HG02678 (cell line): ENCODE measurements around the gene FREY1.
"Not testable (repeated sequence)": the region's sequence is repeated elsewhere in the genome, so short reads cannot be mapped to it uniquely, and the experiment has no call there.

ENCODE experiments used
- ATAC-seq: cut with Tn5 transposase; IDR thresholded peaks from one replicate; pipeline ENCODE4 v1.9.1; 2021; ENCODE audit warnings: mild to moderate bottlenecking, moderate library complexity; ENCODE audit not compliant: unreplicated experiment

Gene FREY1

DNA sequence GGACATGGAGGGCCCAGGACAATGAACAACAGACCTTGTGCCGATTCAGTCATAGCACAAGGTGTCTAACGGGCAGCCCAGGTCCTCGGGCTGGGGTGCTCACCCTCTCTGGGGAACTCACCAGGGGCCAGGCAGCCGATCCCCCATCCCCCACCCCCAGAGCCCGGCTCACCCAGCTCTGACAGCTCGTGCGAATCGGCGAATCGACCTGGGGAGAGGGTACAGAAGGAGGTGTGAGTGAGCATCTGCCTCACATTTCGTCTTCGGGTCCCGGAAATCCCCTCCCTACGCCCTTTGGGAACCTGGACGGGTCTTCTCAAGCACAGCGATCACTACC lies 10.2 kb upstream of the FREY1 start:
- no peak for ATAC-seq

DNA sequence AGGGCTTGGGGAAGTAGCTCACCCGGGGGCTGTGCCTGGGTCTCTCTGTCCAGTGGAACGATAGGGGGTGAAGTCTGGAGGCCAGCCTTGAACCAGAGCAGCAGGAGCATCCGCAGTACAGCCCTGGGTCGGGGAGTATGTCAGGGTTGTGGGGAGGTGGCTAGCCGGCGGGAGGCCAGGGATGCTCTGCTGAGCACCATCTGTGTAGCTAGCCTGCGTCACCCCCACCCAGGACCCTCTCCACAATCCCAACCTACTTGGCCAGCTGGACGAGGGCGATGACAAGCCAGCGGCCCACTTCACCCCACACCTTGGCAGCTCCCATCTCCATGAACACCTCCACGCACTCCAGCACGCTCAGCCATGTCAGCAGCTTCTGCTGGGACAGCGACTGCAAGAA lies 8.4 kb upstream of the FREY1 start:
- ATAC-seq = no peak

DNA sequence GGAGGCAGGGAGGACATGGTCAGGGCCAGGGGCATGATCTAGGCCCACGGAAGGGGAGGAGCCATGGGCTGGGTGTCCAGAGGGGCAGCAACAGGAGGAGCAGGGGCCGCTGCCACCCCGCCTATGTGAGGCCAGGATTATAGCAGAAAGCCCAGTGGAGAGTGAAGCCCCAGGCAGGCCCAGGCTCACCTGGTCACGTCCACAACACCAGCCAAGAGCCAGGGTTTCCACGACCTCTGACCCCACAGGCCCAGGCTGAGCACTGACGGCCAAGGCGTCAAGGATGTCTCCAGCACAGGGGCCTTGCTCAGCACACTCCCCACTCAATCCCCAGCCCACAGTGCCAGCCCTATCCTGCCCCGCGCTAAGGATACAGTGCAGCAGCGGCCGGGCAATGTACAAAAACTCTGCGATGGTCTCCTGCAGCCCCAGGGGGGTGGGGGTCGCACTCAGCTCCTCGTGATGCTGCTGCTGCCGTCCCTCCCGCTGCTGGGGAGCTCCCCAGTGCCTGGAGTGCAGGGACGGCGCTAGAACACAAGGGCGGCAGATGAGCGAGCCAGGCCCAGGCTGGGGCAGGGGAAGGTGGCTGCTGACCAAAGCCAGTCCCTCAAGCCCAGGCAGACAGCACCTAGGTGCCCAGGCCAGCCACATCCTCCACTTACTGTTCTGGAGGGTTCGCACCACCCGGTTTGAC lies 7.0 kb upstream of the FREY1 start:
- no peak for ATAC-seq

DNA sequence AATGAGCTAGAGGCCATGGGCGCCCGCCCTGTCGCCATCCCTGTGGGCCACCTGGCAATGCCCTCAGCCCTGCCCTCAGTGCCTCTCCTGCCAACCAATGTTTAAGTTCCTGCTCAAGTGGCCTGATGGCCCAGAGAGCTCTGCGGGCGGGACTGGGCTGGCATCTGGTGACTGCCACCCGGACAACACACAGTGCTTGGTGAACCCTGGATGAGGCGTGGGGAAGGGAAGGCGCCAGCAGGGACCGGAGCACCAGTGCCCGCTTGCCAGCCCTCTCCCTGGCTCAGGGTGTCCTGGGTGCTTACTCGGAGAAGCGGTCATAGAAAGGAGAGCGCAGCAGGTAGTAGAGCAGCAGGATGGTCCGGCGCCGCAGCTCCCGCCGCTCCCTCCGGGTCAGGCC lies 6.4 kb upstream of the FREY1 start:
- ATAC-seq = no peak

DNA sequence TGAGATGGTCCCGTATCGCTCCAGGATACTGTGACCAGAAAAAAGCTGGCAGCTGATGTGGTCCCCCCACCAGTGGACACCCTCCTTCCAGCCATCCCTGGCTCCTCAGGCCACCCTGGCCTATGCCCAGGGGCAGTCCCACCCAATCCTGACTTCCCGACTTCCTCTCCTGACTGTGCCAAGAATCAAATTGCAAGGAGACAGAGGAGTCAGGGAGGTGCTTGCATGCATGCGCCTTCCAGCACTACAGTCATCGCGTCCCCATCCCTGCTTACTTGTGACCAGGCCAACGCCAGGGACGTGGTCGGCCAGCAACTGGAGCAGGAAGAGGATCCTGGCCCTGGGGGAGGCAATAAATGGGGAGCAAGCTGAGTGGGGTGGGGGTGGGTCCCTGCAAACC lies 3.6 kb upstream of the FREY1 start:
- ATAC-seq = no peak

DNA sequence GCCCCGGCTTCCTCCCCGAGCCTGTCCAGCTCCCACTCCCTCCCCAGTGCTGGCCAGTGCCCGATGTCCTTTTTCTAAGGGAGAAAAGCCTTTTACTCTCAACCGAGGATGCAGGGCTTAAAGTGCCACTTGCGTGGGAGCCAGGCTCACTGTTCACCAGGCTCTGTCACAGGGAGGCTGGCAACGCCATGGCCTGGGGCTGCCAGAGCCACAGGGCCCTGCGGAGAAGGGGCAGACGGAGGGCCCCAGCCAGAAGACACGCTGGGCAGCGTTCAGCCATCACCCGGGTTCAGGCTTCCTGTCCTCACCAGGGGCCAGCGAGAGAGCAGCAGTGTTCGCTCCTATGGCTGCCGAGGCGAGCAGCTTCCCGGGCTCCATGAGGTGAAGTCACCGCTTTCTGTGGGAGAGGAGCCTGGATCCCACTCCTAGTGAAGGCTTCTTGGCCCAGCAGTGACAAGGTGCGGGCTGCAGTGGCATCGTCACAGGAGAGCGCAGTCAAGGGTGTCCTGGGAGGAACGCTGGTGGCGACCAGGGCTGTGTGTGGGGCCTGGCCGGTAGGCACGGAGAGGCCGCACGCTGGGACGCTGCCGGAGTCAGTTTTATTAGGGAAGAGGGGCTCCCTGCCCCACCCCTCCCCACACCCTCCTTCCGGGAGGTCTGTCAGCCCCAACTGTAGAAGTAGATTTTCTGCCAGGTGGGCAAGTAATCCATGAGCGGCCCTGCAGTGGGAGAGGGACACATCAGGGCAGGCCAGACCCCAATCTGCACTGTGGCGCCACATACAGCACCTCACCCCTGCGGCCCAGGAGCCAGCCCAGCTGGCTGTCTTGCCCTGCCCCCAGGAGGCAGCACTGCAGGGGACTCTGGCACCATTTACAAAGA lies 2.8 kb upstream of the FREY1 start:
- ATAC-seq = no peak

DNA sequence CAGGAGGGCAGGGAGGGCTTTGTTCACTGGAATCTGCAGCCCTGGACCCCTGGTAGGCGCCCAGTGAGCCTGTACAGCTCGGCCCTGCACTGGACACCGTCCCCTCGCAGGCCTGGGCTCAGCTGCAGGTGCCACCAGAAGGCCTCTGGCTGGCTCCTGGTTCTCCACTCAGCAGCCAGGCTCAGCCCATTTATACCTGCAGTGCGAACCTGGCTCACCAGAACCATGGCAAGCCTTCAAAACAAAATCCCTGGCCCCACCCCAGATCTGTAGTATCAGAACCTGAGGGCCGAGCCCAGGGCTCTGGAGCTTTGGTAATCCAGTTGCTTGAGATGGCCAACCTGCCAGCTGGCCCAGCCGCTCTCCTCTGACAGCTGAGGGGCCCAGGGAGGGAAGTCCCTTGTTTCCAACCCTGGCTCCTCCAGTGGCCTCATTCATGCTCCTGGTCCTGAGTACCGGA lies 870 bp upstream of the FREY1 start:
- no peak for ATAC-seq

DNA sequence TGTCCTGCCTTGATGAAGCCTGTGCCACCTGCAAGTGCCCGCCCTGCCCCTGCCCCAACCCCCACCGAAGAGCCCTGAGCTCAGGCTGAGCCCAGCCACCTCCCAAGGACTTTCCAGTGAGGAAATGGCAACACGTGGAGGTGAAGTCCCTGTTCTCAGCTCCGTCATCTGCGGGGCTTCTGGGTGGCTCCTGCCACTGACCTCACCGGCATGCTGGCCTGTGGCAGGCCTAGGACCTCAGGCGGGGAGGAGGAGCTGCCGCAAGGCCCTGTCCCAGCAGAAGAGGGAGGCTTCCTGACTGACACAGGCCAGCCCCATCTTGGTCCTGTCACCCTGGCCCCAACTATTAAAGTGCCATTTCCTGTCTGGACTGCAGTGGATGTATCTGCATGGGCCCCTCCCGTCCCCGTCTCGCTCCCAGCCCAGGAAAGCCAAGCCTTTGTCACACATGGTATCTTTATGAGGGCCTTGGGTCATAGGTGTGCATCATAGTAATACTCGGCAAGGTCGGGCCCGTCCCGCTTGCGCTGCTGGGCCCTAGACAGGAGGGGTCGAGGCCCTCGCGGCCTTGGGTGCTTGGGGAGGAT lies 882 bp downstream of the FREY1 start:
- ATAC-seq = no peak

DNA sequence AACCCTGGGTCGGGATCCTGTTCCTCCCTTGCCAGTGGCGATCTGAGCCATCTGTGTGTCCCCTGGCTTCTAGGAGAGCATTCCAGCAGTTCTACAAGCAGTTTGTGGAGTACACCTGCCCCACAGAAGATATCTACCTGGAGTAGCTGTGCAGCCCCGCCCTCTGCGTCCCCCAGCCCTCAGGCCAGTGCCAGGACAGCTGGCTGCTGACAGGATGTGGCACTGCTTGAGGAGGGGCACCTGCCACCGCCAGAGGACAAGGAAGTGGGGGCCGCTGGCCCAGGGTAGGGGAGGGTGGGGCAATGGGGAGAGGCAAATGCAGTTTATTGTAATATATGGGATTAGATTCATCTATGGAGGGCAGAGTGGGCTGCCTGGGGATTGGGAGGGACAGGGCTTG lies 1.5 kb downstream of the FREY1 start:
- not testable (repeated sequence) for ATAC-seq

DNA sequence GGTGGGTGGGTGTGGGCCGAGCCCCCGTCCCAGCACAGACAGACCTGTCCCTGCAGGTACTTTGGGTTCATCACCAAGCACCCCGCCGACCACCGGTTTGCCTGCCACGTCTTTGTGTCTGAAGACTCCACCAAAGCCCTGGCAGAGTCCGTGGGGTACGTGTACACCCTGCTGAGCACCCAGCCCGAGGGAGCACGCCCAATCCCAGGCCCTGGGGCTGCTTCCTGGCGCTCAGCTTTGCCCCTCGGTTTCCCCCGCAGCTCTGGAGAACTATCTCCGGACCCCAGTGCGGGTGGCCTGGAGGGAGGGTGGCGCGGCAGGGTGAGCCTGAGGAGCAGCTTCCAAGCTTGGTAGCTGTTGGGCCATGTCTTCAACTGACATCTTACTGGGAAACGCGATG lies 2.0 kb downstream of the FREY1 start:
- ATAC-seq = no peak

DNA sequence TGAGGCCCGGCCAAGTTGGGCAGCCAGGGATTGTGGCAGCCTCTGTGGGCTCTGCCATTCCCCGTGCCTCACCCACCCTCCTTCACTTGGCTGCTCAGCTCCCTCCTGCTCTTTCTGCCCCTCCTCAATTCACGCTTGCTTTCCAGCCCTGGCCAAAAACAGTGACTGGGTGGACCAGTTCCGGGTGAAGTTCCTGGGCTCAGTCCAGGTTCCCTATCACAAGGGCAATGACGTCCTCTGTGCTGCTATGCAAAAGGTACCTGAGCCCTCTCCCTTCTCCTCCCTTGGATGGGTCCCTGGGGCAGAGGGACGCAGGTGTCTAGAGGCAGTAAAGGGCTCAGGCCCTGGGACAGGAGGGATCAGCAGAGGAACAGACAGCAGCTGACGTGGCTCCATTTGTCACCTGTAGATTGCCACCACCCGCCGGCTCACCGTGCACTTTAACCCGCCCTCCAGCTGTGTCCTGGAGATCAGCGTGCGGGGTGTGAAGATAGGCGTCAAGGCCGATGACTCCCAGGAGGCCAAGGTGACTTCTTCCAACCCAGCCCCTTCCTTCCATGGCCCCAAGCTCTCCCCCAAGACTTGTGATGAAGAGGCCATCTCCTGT lies 2.7 kb downstream of the FREY1 start:
- no peak for ATAC-seq

DNA sequence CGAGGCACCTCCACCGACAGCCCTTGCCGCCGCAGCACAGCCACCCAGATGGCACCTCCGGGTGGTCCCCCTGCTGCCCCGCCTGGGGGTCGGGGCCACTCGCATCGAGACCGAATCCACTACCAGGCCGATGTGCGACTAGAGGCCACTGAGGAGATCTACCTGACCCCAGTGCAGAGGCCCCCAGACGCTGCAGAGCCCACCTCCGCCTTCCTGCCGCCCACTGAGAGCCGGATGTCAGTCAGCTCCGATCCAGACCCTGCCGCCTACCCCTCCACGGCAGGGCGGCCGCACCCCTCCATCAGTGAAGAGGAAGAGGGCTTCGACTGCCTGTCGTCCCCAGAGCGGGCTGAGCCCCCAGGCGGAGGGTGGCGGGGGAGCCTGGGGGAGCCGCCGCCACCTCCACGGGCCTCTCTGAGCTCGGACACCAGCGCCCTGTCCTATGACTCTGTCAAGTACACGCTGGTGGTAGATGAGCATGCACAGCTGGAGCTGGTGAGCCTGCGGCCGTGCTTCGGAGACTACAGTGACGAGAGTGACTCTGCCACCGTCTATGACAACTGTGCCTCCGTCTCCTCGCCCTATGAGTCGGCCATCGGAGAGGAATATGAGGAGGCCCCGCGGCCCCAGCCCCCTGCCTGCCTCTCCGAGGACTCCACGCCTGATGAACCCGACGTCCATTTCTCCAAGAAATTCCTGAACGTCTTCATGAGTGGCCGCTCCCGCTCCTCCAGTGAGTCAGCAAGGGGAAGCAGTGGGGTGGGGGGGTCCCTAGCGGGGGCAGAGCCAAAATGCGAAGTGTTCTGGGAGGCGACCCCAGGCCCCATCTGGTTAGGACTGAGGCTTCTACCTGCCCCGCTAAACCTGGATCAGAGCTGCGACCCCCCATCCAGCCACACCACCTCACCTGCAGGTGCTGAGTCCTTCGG lies 4.4 kb downstream of the FREY1 start:
- no peak for ATAC-seq

DNA sequence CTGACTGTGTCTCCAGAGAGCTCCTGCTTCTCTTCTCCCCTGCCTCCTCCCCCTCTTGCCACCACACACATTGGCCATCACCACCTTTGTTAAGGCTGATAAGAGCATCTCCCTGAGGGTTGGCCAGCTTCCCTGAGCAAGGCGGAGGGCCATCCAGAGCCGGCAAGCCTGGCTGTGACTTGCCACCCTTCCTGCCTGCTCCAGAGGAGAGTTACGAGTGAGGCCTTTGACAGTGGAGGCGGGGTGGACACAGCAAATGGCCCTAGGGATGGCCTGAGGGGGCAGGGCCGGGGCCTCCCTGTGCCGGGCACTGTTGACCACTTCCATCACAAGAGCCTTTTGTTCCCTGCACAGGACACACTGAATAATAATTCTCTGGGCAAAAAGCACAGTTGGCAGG lies 5.4 kb downstream of the FREY1 start:
- no peak for ATAC-seq

DNA sequence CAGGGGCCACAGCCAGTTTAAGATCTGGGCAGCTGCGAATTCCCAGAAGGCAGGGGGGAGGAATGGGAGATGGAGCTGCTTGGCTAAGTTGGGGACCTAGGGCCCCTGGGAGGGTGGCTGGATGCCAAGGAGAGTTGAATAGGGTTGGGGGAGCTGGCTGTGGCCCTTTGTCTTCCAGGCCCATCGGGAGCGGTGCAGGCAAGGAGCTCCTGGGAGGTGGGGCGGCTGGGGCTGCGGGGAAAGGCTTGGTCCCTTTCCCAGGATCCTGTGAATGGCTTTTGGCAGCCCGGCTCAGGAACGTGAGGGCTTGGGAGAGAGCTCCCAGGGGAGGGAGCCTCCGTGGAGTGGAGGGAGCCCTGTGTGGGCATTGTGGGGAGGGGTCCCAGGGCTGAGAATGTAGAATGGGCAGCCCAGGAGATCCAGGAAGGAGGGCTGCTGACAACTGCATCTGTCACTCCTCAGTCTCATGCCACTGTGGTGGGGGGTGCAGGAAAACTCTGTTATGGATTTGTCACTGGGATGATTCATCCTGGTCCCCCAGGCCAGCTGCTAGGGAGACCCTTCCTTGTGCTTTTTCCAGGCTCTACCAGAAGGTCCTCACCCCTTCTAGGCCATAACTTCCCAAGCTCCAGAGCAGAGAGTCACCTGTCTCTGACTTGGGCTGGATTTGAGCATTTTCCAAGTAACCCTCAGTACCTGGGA lies 6.0 kb downstream of the FREY1 start:
- no peak for ATAC-seq

DNA sequence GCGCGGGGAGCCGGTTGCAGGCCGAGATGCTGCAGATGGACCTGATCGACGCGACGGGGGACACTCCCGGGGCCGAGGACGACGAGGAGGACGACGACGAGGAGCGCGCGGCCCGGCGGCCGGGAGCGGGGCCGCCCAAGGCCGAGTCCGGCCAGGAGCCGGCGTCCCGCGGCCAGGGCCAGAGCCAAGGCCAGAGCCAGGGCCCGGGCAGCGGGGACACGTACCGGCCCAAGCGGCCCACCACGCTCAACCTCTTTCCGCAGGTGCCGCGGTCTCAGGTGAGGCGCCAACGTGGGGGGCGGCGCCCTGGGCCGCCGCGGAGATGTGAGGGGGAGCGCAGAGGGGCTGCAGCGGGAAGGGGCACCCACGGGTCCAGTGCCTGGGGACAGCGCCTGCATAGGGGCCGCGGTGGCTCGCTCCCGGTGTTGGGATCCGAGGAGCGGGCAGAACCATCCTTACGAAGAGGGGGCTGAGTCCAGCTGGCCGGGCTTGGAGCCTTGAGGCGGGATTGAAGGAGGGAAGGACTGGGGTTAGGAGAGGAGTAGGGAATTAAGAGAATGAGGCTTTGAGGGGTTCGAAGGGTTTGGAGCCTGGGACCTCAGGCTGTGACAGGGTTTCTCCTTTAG lies 6.8 kb downstream of the FREY1 start:
- ATAC-seq = not testable (repeated sequence)

DNA sequence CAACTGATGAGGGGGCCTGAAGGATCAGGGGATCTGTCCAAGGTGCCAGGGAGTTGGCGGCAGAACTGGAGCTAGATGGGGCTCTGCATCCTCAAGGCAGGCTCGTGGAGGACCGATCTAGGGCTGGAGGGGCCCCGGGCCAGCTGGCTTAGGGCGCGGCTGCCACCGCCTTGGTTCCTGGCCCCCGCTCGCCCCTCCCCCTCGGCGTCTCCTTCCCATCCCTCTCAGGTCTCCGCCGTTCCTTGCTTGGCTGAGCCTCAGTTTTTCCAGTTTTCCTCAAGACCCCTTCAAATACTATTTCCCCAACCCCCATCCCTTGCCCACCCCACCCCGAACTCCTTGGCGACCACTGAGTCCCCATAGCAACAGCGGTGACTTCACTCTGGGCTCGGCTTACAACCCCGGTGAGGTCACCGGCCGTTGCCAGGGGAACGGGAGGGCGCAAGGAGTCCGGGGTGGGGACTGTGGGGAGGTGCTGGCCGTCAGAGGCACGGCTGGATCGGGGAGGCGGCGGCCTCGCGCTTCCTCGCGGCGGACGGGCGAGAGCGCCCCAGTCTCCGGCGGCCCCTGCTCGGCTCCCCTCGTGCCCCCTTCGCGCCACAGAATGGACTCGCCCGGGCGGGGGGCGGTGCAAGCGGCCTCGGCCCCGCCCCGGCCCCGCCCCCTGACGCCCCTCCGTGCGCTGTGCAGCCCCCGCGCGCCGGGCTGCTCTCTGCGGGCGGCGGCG lies 7.5 kb downstream of the FREY1 start:
- ATAC-seq = peak; percentile 70

DNA sequence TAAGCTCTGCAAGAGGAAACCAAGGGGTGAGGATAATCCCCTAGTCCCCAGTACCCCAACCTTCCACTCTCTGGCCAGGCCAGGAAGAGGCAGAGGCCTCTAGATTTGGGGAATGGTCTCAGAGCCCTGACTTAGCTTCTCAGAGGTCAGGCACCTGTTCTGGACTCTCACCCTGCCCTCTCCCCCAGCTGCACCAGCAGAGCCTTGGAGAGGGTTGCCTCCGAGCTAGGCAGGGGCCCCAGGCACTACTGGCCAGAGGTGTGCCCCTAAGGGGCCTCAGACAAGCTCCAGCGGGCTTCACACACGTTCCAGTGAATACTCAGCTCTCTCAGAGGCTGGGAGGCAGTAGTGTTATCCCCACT lies 8.0 kb downstream of the FREY1 start:
- ATAC-seq = no peak

DNA sequence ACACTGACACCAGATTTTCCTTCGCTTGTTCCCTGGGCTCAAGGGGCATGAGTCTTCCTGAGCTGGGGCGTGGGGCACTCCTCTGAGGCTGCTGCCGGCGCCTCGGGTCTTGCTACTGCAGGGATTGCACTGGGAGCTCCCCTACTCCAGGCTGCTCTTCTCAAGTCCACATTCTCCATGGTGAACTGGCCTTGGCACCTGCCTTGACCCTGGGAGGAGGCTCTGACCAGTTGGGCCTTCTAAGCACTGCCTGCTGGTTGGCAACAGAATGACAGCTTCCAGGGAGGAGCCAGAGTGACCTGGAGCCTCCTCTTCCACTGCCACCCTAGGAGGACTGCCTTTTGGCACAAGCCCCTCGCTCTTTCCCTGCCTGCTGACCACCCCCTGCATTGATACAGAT lies 9.5 kb downstream of the FREY1 start:
- ATAC-seq = no peak

DNA sequence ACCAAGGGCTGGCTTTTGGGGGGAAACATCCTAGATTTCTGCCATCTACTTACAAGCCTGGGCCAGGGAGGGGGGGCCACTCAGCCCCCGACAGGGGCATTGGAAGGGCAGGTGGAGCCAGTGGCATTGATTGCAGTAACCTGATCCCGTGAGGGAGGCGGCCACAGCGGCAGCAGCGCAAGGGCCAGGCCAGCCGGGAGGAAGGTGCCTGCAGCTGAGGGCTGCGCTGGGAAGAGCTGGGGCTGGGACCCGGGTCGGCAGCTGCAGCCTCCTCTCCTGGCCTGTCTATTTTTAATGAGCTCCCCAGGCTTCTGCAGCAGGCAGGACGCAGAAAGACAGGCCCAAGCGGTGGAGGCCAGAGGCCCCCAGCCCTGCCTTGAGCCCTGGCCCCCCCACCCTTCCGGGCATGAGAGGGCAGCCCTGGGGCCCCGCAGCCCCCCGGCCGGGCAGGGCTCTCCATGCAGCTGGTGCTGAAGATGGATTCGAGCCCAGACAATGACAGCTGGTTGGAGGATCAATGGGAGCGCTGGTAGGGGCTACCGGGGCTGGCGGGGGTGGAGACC lies 10.6 kb downstream of the FREY1 start:
- ATAC-seq = no peak
